Stimulated activated CD4-positive, alpha-beta T cell treated with anti-CD3 and anti-CD28 coated beads, Interleukin-15, amount 100 ng/mL, for 1 hour (primary cell): ENCODE data around the gene FBXO11.
A peak's percentile ranks its signal among the peaks of the same experiment; 100 is the strongest.
"Not testable (repeated sequence)": the region's sequence is repeated elsewhere in the genome, so short reads cannot be mapped to it uniquely, and the experiment has no call there.

Source experiments
- DNase-seq, 2 donors: peaks; one replicate each; pipeline ENCODE4 v3.0.0-alpha.2; 2020; ENCODE audit warnings: low read depth in 1 of 2, low spot score in 1 of 2

The FBXO11 gene

DNA sequence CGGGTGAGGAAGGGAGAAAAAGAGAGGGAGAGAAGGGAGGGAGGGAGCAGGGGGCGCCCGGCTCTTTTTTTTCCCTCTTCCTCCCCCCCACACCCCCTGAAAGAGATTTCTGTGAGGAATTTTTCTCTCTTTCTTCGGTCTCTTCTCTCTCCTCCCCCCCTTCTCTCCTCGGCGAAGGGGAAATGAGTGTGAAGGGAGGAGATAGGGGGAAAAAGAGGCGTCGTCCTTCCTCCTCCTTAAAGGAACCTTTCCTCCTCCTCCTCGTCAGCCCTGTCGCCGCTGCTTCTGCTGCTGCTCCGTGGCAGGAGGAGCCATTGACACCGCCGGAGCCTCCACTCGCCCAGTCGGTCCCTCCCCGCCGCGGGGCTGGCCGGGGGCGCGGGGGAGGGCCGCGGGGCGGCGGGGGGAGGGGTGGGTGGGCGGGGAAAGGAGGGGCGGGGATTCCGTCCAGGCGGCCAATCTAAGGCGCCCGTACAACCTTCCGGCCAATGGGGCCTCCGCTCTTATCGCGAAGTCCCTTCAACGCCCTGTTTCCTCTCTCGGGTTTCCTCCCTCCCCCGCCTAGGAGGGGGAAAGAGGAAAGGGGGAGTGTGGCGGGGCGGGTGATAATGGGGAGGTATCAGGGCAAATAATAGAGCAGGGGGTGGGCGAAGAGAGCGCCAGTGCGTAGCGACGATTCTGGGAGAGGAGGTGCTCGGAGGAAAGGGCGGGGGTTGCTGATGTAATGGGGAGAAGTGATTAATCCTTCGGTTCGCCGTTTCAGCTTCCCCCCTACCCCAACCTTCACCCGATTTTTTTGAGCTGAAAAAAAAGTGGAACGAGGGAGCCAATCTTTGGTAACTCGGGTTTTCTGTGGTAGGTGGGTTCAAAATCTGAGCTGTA is at the start of gene FBXO11:
FBXO11 (minus strand) TSS at position 342 of the 882 bp plus-strand sequence. CDS start 778 bp downstream, outside the sequence.
- peak; percentile 82 to 93 for DNase-seq

GRCh38 chr2:47950340-47951301 is 44.3 kb upstream of the FBXO11 start:
- DNase-seq, result no peak

DNA sequence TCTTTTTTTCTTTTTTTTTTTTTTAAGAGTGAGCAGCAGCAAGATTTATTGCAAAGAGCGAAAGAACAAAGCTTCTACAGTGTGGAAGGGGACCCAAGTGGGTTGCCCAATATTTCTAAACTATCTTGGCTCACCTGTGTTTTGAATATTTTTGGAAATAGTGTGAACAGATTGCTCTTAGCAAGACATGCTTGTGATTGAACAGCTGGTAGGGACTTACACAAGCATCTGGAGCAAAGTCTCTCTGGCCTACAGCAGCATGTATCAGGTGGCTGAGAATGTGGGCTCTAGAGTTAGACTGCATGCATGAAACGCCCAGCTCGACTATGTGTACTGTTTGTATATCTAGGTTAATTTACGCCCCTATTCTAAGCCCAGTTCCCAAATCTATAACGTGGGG is 40.3 kb upstream of the FBXO11 start:
- no peak for DNase-seq

DNA sequence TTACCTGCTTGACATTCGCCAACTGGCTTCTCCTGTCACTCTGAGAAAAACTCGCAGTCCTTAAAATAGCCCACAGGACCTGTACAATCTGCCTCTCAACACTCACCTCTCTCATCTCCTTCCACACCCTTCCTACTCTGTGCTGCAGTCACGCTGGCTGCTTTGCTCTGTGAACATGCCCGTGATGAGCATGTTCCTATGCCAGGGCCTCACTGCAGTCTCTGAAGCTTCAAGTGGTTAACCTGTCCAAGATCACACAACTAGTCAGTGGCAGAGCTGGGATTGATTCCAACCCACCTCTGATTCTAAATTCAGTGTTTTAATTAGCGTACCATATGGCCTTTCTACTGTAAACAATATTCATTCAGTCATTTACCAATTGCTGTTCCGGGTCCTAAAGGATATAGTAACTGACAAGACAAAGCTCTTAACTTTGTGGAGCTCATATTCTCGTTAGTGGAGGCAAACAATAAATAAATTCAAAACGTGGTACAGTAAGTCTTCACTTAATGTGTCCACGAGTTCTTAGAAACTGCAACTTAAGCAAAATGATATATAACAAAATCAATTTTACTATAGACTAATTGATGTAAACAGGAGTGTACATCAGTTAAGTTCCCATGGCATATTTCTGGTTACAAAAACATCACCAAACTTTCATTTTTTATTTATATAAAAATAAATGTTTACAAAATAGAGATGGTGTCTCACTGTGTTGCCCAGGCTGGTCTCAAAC is 38.9 kb upstream of the FBXO11 start:
- DNase-seq, result no peak

DNA sequence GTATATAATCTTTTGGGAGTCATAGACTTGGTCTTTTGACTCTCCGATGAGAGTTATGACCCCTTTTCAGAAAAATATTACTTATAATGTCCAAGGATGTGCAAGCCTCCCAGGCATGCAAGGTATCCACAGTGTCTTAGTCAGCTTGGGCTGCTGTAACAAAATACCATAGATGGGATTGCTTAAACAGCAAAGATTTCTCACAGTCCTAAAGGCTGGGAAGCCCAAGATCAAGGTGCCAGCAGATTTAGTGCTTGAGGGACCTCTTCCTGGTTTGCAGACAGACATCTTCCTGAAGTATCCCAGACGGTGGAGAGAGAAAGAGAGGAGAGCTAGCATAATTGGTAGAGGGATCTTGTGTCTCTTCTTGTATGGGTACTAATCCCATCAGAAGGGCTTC is 35.6 kb upstream of the FBXO11 start:
- no peak for DNase-seq

DNA sequence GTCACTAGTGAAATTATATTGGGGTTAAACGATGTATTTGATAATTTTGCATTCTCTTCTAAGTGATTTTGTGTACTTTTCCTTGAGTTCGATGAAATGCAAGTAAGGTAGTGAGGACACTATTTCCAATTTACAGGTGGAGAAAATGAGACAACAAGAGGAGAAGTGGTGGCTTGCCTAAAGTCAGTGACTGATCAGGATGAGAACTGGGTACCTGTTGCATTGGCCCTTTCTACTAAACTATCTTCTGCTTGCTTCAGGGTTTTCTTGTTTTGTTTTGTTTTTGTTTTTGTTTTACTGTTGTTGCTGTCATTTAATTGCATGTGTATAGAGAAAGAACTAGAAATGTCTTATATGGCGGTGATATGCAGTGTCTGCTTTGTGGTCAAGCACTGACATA is 31.4 kb upstream of the FBXO11 start:
- no peak for DNase-seq

- DNase-seq, result no peak
Measured at GRCh38 chr2:47935071-47935470, 28.8 kb upstream of the FBXO11 start.

GRCh38 chr2:47918043-47918442 is 11.7 kb upstream of the FBXO11 start:
- no peak for DNase-seq

GRCh38 chr2:47917276-47917961 is 11.1 kb upstream of the FBXO11 start:
- no peak for DNase-seq

DNA sequence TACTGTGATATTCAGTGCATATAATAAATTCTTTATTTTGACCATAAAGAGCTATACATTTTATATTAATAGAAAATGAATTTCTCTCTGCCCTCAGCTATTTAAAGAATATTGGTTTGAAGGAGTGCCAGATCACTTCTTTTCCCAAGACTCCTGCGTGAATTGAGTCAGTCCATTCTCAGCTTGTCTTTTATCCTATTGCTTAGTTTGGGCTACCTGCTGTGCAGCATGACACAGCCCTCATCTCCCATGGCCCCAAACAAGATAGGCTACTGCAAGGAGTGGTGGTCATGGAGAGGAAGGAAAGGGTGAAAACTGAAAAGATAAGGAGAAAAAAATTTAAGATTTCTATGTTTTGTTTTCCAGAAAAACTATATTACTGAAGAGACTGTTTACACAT is 10.1 kb upstream of the FBXO11 start:
- DNase-seq, result no peak

GRCh38 chr2:47910662-47911061 is 4.4 kb upstream of the FBXO11 start:
- DNase-seq, result not testable (repeated sequence)

- DNase-seq, result no peak
Measured at GRCh38 chr2:47908682-47909081, 2.4 kb upstream of the FBXO11 start.

GRCh38 chr2:47907039-47907781 is 912 bp upstream of the FBXO11 start:
- DNase-seq, result no peak

DNA sequence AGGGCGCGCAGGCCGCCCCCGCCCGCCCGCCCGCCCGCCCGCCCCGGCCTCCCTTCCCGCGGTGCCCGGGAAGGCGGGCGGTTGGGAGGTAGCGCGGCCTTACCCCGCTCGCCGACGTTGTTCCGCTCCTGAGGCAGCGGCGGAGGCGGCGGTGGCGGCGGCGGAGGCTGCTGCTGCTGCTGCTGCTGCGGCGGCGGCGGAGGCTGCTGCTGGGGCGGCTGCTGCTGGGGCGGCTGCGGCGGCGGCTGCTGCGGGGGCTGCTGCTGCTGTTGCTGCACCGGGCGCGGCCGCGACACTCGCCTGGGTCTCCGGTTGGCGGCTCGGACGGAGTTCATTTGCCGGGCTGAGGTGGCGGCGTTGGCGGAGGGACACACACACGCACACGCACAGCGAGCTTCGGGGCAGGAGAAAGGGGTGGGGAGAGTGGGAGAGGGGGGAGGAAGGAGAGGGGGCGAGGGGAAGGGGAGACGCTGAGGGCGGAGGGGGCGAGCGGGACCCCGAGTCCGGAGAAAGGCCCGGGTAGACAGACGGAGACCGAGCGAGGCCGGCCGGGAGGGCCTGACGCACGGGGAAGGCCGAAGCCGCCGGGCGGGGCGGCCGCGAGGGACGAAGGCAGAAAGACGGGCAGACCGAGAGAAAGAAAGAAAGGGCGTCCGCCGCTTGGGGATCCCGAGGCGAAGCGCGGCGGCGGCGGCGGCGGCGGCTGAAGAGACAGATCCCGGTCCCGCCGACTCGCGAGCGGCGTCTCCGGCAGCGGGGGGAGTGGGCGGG is 727 bp downstream of the FBXO11 start:
- peak; percentile 24 to 41 for DNase-seq

DNA sequence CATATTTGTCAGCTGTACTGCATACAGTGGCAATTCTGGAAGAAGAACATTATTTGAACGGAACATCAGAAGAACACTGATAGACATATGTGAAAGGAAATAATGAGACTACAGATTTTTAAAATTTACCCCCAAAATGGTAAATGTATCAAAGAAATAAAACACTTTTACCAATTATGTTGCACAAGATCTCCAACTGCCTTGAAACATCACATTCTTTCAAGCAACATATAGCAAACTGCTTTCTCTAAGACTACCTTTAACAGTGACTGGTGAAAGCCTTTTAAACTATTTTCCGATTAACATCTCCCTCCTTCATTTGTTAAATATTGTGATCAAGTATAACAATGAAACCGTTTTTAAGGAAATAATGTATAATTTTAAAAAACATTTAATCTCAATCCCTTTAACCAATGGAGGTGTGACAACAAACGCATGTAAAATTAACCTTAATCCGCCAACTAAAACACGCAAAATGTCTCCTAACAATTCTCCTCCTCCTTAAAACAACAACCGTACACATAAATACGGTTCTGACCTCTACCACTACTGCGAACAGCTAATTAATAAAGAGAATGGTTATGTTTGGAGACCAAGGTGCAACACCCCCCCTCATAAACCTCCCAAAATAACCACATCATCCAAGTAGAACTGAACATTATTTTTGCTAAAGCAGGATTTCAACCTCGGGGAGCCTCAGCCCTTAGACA is 2.4 kb downstream of the FBXO11 start:
- DNase-seq, result no peak

- DNase-seq, result not testable (repeated sequence)
Measured at GRCh38 chr2:47901892-47902291, 4.4 kb downstream of the FBXO11 start.

- no peak for DNase-seq
Measured at GRCh38 chr2:47900857-47901256, 5.4 kb downstream of the FBXO11 start.
